ENCODE results near the gene DENND2D.

DNA sequence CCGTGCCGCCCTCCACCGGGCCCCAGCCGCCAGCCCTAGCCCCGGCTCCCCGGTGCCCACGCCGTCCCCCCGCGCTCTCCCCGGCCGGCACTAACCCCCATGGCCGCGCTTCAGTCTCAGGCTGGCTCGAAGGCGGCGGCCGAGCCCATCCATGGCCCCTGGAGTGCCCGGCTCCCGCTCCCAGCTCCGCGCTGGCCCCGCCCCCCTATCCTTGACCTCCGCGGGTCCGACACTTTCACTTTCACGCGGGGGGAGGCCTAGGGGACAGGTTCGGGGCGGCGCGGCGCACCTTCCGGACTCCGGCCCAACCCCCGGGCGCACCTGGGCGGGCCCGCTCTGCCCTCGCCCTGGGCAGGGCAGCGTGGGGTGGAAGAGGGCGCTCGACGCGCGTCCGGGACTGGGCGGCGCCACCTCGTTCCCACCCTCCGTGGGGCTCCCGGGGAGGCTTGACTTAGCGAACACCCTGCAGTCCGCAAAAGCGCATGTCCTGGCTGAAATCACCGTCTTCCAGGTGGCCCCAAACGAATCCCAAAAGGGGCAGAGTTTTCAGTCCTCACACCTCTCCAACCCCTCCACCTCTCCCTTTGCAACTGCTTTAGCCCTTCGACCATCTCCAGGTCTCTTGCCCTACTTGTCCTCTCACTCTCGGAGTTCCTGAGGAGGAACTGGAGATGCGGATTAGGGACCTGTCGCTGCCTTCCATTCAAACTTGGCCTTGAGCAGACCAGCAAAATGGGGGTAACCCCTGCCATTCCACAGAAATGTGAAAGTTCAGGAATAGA is 3.9 kb upstream of the DENND2D start:
- TF ChIP-seq, protein P1, sequence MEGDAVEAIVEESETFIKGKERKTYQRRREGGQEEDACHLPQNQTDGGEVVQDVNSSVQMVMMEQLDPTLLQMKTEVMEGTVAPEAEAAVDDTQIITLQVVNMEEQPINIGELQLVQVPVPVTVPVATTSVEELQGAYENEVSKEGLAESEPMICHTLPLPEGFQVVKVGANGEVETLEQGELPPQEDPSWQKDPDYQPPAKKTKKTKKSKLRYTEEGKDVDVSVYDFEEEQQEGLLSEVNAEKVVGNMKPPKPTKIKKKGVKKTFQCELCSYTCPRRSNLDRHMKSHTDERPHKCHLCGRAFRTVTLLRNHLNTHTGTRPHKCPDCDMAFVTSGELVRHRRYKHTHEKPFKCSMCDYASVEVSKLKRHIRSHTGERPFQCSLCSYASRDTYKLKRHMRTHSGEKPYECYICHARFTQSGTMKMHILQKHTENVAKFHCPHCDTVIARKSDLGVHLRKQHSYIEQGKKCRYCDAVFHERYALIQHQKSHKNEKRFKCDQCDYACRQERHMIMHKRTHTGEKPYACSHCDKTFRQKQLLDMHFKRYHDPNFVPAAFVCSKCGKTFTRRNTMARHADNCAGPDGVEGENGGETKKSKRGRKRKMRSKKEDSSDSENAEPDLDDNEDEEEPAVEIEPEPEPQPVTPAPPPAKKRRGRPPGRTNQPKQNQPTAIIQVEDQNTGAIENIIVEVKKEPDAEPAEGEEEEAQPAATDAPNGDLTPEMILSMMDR (IDR thresholded peaks at IDR 0.05): no peak
- TF ChIP-seq POLR2A (IDR thresholded peaks at IDR 0.05): peak in 1 of 2 donors; percentile 48
- TF ChIP-seq EP300 (IDR thresholded peaks at IDR 0.05): no peak

Data from suprapubic skin (tissue), 3 donors.